Inferior parietal cortex (tissue), 1 donor: Measurements from ENCODE around the gene C15orf62.

Experiments
- DNase-seq: peaks from one replicate; pipeline ENCODE4 v3.0.0-alpha.2; 2016; ENCODE audit errors: extremely low spot score

The C15orf62 gene

DNA sequence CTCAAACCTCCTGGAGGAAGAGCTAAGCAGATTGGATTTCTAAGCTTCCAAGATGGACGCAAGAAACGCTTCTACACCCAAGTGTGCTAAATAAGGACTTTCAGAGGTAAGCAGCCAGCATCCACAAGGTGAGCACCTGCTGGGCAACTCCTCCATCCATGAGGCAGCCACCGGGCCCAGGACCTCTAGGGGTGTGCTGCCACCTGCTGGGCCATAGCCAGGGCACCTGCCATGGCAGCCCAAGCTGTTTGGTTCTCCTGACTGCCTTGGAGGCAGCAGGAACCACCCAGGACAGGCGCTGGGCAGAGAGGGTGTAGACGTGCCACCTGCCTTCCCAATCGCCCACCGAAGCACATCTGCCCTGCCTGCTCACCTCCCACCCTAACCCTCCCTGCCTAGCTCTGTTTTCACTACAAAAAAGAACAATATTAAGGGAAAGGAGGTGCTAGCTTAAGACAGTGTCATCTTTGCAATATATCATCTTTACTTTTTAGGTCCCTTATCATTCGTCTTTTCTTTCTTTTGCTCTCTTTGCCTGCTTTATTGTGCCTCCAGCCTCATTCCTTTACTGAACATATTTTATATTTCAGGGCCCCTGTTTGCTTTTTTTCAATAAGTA is 12.9 kb downstream of the C15orf62 start:
- DNase-seq: no peak

DNA sequence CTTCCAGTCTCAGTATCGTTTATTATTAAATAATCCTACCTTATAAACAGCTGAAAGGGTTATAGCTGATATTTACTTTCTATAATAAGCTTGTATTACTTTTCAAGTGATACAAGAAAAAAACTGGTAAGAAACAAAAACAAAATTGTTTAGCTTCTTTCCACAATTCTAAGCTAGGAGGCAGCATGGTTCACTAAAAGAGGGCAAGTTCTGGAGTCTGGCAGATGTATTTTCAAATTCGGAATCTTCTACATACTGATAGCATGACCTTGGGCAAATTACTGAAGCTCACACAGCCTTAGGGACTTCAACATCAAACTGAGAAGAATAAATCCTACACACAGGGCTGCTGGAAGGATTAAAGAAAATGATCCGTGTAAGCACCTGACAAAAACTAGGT is 15.4 kb downstream of the C15orf62 start:
- peak; percentile 2 for DNase-seq

DNA sequence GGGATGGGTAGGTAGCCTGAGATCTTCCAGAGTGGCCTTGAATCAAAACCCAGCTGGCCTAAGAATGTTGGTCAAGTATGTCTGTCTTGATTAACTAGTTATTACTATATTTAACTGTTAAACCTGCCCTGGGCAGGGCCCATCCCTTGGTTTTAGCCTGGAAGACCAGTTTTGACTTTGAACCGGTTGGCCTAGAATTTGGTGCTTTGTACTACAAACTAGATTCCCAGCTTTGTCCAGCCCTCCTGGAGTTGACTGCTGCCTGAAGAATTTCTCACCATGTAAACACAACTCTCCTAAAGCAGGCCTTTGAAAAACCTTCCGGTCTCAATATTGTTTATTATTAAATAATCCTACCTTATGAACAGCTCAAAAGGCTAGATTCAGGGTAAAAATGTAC is 16.0 kb downstream of the C15orf62 start:
- no peak for DNase-seq

DNA sequence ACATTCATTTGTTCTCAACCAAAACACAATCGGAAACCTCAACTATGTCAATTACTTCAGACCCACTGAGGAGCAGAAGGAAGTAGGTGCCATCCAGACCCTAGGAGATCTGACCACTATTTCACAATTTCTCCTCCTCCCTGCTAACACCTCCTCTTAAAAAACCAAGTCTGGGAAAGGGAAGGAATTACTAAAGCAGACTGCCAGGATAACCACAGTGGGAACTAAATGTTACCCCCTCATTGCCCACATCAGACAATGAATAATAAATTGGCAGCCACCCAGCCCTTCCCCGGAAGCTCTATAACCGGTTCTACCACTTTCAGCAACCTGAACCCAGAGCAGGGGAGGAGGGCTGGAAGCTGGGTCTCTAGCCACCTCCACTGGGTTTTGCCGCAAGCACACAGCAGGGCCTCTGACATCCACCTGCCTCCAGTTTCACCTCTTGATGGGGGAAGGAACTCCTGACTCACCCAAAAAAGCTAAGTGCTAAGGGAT is 17.6 kb downstream of the C15orf62 start:
- DNase-seq: no peak

DNA sequence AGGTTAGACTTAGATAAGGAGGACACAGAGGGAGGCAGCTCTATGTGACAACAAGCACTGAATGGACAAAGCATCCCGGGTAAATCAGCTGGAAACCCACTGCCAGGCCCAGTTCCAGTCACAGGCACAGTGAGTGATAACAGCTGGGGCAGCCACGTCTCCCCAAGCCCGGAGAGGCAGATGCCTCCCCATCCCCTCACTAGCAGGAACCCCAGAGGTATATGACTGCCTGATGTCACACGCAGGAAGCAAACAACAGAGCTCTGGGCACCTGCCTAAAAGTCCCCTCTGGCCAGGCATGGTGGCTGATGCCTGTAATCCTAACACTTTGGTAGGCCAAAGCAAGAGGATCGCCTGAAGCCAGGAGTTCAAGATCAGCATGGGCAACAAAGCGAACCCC is 18.2 kb downstream of the C15orf62 start:
- no peak for DNase-seq

DNA sequence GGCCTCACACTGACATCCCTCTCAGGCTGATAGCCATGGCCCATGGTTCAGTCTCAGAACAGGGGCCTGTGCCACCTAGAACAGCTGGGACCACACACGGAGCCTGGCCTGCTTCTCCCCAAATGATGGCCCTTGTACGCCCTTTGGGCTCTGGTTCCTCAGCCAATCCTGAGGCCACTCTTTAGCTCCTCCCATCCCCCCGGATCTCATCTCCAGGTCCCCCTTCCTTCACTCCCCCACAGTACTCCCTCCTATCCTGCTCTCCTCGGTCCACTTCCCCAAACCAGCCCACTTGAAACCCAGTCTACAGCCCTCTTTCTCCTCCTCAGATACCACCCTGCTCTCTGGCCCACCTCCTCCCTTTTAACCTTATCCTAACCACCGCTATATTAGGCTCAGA is 19.3 kb downstream of the C15orf62 start:
- DNase-seq: no peak

DNA sequence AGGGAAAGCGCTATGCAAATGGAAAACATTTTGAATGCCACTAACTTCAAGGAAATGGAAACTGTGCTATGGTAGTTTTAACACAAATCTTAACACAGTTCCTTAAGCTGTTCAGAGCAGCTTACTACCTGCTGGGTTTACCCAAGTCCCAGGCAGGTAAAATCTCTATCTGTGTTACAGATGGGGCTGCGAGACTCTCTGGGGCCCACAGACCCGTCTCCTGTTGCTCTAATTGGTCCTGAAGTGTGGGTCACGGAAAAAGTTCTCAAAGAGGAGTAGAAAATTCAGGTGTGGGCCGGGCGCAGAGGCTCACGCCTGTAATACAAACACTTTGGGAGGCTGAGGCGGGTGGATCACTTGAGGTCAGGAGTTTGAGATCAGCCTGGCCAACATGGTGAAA is 20.2 kb downstream of the C15orf62 start:
- DNase-seq: no peak

DNA sequence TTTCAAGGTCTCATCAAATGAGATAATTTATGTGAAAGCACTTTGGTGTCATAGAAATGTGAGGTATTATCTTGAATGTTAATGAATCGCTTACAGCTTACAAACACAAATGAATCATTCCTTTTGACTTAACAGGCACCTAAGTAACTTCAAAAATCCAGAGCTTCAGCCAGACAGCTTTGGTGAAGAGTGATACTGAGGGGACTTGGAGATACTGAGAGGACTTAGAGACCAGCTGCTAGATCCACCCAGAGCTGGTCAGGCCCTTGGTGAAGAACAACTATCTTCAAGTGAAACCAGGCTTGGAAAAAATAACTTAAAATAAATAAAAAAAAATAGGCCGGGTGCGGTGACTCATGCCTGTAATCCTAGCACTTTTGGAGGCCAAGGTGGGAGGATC is 20.9 kb downstream of the C15orf62 start:
- no peak for DNase-seq

DNA sequence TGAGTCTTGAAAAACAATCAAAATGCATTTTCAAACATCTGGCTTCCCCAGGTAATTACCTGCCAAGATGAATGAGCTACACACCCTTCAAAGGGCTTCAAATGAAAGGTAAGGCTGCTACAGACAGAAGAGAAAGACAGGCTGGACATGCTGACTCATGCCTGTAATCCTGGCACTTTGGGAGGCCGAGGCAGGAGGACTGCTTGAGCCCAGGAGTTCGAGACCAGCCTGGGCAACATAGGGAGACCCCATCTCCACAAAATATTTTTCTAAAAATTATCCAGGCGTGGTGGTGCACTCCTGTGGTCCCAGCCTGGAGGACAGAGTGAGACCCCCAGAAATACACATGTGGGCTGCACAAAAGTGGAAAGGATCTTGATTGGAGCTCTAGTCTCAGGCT is 22.6 kb downstream of the C15orf62 start:
- no peak for DNase-seq

DNA sequence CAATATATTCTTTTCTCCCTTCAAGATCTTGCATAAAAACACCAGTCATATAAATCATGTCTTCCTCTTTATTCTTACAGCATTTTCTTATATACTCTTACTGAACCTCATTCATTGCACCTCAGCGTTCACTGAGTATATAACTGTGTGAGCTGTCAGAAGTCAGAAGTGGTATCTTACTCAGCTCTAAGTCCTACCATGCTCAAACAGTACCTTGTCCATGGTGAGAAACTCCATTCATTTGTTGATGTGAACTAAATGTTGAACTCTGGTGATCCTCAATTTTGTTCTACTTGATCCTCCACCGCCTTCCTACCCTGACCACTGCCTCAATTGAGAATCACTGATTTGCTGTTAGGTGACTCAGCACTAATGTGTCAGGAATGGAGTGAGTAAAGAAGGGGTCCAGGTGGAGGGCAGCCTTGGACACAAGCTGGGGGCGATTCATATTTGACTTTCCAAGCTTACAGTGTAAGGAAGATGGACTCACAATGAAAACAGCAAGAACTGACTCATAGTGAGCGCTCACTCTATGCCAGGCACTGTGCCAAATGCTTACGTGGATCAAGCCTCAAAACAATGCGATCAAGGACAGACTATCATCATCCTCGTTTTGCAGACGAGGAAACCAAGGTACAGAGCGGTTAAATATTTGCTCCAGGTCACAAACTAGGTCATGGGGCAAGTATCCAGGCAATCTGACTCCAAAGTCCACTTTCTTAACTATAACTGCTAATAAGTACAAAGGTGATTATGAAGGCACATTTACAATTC is 23.6 kb downstream of the C15orf62 start:
- no peak for DNase-seq

DNA sequence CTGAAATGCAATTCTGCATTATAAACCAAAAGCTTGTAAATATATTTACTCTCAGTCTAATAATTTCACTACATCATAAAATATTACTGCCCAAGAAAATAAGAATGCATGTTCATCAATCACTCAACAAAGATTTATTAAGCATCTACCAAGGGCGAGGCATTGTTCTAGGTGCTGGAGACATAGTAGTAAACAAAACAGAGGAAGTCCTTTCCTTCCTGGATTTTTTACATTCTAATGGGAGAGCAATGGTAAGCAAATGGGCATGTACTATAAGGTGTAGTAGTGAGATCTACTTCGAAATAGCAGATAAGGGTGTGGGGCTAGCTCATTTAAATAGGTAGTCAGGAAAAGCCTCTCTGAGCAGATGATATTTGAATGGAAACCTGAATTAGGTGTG is 26.3 kb downstream of the C15orf62 start:
- no peak for DNase-seq

DNA sequence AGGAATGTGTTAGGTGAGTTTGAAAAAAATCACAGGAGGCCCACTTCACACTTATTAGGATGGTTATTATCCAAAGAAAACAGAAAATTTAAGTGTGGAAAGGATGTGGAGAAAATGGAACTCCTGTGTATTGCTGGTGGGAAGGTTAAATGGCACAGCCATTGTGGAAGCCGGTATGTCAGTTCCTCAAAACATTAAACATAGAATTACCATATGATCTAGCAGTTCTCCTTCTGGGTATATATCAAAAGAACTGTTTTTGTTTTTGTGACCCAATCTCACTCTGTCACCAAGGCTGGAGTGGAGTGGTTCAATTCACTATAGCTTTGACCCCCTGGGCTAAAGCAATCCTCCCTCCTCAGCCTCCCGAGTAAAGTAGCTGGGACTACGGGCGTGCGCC is 26.7 kb downstream of the C15orf62 start:
- no peak for DNase-seq

DNA sequence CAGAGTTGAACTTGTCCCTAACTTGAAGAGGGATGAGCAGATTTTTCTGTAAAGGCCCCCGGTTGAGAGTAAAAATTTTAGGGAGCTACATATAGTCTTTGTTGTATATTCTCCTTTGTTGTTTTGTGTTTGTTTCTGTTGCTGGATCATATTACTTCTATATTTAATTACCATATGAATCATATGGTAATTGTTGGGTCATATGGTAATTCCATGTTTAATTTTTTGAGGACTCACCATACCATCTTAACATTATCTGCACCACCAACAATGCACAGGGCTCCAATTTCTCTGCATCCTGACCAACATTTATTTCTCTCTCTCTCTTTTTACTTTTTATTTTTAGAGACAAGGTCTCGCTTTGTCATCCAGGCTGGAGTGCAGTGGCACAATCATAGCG is 29.7 kb downstream of the C15orf62 start:
- no peak for DNase-seq

DNA sequence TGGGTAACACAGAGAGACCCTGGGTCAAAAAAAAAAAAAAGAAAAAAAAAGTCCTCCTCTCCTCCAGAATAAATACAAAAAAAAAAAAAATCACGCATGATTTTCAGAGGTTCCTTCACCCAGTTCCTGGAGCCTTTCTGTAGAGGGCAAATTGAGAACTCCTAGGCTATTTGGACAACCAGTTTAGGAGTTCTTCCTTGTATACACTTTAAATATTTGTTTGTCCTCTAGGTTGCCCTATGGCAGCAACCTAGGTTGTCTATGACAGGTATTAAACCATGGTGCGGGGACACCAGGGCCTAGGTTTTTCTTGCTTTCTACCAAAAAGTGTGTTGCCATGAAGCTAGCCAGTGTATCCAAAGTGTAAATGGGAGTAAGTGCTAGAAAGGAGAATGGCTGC is 33.3 kb downstream of the C15orf62 start:
- no peak for DNase-seq

DNA sequence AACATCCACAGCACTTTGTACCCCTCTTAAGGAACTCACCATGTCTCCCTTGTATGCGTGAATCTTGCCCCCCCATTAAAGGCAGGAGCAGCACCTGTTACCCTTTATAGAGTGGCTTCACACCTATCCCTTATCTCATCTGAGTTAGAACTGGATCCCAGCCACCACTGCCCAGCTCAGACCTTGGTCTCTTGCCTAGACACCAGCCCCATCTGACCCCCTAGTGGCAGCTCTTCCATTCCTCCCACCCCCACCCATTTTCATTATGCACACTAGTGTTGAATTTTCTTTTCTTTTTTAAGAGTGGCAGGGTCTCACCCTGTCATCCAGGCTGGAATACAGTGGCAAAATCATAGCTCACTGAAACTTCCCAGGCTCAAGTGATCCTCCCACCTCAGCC is 33.9 kb downstream of the C15orf62 start:
- DNase-seq: no peak

DNA sequence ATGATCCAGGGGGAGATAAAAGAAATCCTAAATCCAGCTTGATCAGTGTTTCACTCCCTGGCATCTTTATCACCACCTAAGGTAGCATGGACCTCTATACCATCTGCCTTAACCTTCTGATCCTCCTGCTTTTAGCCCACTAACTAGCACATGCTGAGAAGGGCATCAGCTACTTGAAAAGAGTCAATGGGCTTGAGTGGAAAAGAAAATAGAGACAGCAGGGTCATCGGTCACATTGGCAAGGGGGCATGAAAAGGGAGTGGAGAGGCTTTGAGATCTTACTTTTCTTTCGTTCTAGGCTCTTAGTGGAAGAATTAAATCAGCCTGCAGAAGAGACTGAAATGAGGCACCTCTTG is 36.9 kb downstream of the C15orf62 start:
- DNase-seq: no peak

DNA sequence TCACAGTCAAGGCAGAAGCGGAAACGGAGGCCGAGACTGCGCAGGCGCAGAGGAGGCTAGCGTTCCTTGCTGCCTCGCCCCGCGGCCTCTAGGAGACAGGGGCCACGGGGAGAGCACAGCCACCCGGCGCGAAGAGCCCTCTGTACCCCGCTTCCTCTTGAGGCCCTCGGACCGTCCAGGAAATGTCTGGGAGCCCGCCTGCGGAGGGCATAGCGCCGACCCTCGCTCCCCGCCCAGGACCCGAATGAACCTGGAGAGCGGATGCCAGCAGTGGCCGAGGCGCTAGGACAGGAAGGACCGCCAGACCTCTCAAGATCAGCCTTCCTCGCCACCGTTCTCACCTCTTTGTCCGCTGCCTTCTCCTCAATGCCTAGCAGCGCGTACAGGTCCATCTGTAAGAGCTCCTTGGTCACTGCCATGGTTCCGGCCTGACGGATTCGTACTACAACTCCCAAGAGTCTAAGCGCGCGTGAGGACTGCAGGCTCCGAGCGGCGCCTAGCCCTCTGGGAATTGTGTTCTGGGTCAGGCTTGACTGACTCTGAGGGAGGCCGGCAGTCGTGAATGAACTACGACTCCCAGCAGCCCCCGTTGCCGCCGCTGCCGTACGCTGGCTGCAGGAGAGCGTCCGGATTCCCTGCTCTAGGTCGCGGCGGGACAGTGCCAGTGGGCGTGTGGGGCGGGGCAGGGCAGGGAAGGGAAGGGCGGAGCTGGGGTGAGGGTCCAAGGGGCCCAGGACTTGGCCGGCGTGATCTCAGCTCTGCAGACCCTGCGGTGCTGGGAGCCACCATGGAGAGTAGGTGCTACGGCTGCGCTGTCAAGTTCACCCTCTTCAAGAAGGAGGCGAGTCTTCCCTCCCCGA is 37.5 kb downstream of the C15orf62 start, which contains the start of the genes DNAJC17 and ZFYVE19:
TSS of gene DNAJC17 (minus strand) at position 446 of the 860 bp plus-strand sequence. CDS start at position 419, 27 bp downstream.
TSS of gene ZFYVE19 (plus strand) at position 62 of the 860 bp plus-strand sequence. CDS start at position 563, 501 bp downstream.
- DNase-seq: peak; percentile 97

DNA sequence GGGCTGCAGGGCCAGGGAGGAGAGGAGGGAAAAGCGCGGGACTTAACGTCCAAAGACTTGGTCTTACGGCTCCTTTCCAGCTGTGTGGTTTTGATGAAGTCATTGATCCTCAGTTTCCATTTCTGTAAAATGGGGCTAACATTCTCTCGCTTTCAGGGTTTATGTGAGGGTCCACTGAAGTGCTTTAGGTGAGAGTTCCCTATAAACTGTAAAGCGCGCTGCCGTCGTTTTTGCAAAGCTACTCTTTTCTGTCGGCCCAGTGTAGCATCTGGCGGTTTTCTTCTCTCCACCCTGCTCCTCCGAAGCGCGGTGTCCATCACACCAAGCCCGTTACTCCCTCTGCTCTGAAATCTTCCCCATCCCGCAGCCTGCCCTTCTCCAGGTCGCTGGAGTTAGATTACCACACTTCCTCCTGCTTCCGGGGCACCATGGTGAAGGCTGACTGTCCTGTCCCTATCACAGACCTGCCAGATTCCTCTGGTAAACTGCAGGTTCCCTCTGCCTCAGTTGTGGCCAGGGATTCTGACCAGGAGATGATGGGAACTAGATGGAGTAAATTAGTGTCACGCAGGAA is 38.2 kb downstream of the C15orf62 start:
- DNase-seq: no peak

DNA sequence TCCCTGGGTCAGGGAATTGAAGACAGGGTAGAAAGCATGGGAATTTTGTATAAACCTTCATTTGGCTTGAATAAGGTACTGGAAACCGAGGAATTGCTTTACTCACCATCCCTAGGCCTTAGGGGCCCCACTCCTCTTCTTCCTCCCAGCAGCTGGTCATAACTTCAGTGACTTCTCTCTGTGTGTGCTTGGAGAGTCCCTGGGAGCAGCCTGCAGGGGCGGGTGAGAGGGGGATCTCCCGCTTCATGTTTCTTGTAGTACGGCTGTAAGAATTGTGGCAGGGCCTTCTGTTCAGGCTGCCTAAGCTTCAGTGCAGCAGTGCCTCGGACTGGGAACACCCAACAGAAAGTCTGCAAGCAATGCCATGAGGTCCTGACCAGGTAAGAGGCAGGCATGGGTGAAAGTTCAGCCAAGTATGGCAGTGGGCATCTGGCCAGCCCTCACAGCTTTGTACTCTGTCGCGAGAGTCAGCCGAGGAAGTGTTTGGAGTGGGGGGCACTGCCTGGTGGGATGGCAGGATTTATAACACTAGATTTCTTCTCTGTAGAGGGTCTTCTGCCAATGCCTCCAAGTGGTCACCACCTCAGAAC is 39.2 kb downstream of the C15orf62 start:
- no peak for DNase-seq

DNA sequence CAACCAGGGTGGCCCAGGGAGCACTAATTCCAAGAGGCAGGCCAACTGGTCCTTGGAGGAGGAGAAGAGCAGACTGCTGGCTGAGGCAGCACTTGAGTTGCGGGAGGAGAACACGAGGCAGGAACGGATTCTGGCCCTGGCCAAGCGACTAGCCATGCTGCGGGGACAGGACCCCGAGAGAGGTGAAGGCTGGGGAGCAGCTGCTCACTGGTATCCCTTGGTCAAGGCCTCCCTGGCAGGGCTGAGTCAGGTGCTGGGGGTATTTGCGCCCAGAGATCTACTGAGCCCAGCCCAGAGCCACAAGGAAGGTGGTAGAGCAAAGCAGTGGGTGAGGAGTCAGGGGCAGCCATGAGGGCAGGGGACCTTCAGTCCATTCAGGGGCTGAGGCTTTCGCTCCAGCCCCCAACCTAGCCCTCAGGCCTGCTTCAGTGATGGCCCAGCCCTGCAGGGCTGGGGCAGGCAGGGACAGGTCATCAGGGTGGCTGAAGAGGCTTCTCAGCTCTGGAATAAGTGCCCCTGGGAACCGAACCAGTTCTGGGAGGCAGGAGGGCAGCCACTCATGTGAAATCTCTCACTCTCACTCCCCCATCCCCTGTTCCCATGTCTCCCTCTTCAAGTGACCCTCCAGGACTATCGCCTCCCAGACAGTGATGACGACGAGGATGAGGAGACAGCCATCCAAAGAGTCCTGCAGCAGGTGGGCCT is 43.1 kb downstream of the C15orf62 start:
- no peak for DNase-seq
